Prostate gland (tissue), 2 donors: ENCODE data around the gene EGF. TPM values are rescaled to one million over a fixed set of nuclear protein-coding genes. Genes with fewer than 3 reads are reported as not detected.
"Not testable (repeated sequence)": the region's sequence is repeated elsewhere in the genome, so short reads cannot be mapped to it uniquely, and the experiment has no call there.

ENCODE experiments used
- DNase-seq: peaks from one replicate; pipeline ENCODE4 v3.0.0-alpha.2; 2019; ENCODE audit warnings: low spot score
- H3K27ac ChIP-seq, 2 donors: fragments of 200-600 bp; sonication (generic); 2 replicates each; pipeline ENCODE4 v1.5.1; 2017 to 2019
- H3K27me3 ChIP-seq: fragments of 200-600 bp; sonication (generic); replicated peaks from 2 replicates; pipeline ENCODE4 v1.5.1; 2019; ENCODE audit not compliant: insufficient read depth
- H3K36me3 ChIP-seq, 2 donors: fragments of 200-600 bp; sonication (generic); 1 replicate in 1 of 2; 2 replicates in 1 of 2; pipeline versions ENCODE4 v1.5.1 to v1.8.1; 2017 to 2019
- H3K4me1 ChIP-seq: fragments of 200-600 bp; sonication (generic); replicated peaks from 2 replicates; pipeline ENCODE4 v1.5.1; 2019
- H3K4me3 ChIP-seq, 2 donors: fragments of 200-600 bp; sonication (generic); 2 replicates each; pipeline ENCODE4 v1.5.1; 2017 to 2019
- H3K9me3 ChIP-seq: fragments of 200-600 bp; sonication (generic); 2 replicates; pipeline ENCODE4 v1.5.1; 2017
- POLR2A ChIP-seq: fragments of 450-650 bp; IDR thresholded peaks from one replicate; pipeline ENCODE4 v1.6.1; 2016; ENCODE audit warnings: antibody characterized with exemption, mild to moderate bottlenecking
- POLR2AphosphoS5 ChIP-seq: sonication (generic); formaldehyde crosslinking; IDR thresholded peaks from one replicate; pipeline ENCODE4 v1.6.1; 2017; ENCODE audit warnings: antibody characterized with exemption
- WGBS: methylation state at CpG from one replicate; pipeline ENCODE4 v1.1.5; 2018; 5-methylcytosine and 5-hydroxymethylcytosine counted together
- intact Hi-C: fragments of 100-400 bp; cut with DNase I; formaldehyde crosslinking; loops from one replicate; pipeline ENCODE4 v1.14.2; 2022
- total RNA-seq, 2 donors: library from RNA; depleted of rRNA; stranded (reverse); fragments of >200 nt; gene quantifications; one replicate each; pipeline ENCODE4 v1.1.0, GENCODE V29; 2016
- TF ChIP-seq, protein P1 (sequence below), 4 experiments: fragments of 200-600 bp in 2 of 4; fragments of 450-650 bp in 2 of 4; sonication (generic) in 2 of 4; IDR thresholded peaks; 1 replicate in 3 of 4; 2 replicates in 1 of 4; pipeline ENCODE4 v1.5.1; 2016 to 2019; ENCODE audit warnings: antibody characterized with exemption in 4 of 4, mild to moderate bottlenecking in 2 of 4, moderate library complexity in 2 of 4

Gene EGF
- total RNA-seq, 2 donors from 2014 or later, result 1.9 to 8.5 TPM

DNA sequence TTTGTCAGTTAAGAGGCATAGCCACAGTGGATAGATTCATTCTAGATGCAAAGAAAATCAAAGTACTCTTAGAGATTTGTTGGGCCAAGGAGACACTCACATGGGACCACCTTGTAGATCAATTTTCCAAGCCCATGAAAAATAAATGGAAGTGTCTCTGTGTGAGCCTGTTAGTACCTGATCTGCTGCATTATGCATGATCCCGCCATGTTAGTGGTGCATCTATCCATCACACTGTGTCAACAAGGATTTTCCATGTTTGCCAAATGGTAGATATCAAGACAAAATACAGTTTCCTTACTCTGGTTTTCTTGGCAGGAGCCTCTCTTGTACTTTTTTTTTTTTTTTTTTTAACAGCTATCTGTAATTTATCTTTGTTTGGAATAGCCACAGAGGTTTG lies 112.4 kb downstream of the EGF start:
- Histone ChIP-seq H3K4me3 (no peak overlapping the region), H3K9me3 (no peaks in the 10 kb centered on the region), H3K27ac (no peak overlapping the region), H3K36me3 (no peaks in the 10 kb centered on the region), H3K27me3 (no peaks in the 10 kb centered on the region), H3K4me1 (no peaks in the 10 kb centered on the region)
- 61% methylated on average over 1 of the region's 1 CpG for WGBS
- DNase-seq, result no peak
- intact Hi-C loops, result no loop called here
- TF ChIP-seq, protein P1, sequence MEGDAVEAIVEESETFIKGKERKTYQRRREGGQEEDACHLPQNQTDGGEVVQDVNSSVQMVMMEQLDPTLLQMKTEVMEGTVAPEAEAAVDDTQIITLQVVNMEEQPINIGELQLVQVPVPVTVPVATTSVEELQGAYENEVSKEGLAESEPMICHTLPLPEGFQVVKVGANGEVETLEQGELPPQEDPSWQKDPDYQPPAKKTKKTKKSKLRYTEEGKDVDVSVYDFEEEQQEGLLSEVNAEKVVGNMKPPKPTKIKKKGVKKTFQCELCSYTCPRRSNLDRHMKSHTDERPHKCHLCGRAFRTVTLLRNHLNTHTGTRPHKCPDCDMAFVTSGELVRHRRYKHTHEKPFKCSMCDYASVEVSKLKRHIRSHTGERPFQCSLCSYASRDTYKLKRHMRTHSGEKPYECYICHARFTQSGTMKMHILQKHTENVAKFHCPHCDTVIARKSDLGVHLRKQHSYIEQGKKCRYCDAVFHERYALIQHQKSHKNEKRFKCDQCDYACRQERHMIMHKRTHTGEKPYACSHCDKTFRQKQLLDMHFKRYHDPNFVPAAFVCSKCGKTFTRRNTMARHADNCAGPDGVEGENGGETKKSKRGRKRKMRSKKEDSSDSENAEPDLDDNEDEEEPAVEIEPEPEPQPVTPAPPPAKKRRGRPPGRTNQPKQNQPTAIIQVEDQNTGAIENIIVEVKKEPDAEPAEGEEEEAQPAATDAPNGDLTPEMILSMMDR (IDR thresholded peaks at IDR 0.05), result no peak
- TF ChIP-seq POLR2AphosphoS5, result no peak
- no peak for TF ChIP-seq POLR2A

DNA sequence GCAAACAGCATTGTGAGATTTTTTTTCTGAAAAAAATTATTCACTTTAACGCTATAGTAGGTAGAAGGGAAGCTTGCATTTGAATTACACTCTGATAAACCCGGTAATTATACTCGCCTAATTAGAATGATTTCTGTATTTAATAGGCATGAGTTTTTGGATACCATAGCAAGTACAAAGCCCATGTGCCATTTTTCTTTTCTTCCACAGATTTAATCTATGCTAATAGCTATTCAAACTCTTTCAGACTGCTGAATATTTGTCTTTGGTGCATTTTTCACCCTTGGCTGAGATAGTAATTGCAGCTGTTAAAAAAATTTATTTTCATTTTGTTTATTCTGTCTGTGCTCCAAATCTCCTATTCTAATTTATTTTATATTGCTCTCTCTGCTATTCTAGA lies 113.0 kb downstream of the EGF start:
- Histone ChIP-seq H3K9me3 (no peaks in the 10 kb centered on the region), H3K4me3 (no peak overlapping the region), H3K4me1 (no peaks in the 10 kb centered on the region), H3K27me3 (no peaks in the 10 kb centered on the region), H3K36me3 (no peaks in the 10 kb centered on the region), H3K27ac (no peak overlapping the region)
- no peak for TF ChIP-seq POLR2AphosphoS5
- TF ChIP-seq, protein P1 (IDR thresholded peaks at IDR 0.05), result no peak
- TF ChIP-seq POLR2A, result no peak
- WGBS, result 74% methylated on average over 3 of the region's 3 CpGs
- intact Hi-C loops, result no loop called here
- DNase-seq, result no peak

DNA sequence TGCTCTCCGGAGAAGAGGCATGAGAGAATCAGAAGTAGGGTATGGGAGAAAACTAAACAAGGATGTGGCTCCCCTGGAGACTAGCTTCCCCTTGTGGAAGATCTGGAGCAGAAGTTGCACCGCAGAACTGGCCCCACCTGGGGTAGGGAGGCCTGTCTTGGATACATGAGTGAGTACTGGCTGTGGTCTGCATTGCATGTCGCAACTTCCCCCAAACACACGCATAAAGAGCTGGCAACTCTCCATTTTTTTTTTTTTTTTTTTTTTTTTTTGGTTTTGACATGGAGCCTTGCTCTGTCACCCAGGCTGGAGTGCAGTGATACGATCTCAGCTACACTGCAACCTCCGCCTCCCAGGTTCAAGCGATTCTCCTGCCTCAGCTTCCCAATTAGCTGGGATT lies 119.9 kb downstream of the EGF start:
- TF ChIP-seq POLR2A (no peak), POLR2AphosphoS5 (no peak)
- TF ChIP-seq, protein P1 (IDR thresholded peaks at IDR 0.05), result no peak
- WGBS, result 86% methylated on average over 7 of the region's 7 CpGs
- DNase-seq, result no peak

DNA sequence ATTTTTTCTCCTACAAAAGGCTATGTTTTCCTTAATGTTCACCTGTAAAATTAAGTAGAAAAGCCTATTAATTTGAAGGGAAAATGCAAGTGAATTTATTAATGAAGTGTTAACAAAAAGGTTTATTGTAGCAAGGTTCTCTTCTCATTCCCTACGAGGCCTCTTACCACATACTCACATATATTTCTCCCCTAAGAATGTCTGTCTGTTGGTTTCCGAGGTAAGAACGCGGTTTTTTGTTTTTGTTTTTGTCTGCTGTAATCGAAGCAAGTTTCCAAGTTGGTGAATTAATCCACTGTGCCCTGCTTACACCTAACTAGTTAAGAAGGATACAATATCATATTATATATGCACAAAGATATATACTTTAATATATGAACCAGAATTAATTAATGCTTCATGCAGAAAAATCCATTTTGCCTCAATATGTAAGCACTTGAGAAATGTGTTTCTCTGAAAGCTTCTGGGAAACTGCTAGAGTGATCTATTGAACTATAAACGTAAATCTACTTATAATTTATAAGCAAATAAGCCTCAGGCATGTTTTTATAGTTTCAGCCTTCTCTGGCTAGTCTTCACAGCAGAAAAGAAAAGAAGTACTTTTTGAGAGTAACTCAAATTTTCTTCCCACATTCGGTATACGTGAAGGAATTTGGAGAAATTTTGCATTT lies 120.8 kb downstream of the EGF start:
- Histone ChIP-seq H3K27me3 (no peaks in the 10 kb centered on the region), H3K9me3 (no peaks in the 10 kb centered on the region), H3K4me3 (no peak overlapping the region), H3K4me1 (no peaks in the 10 kb centered on the region), H3K36me3 (no peaks in the 10 kb centered on the region), H3K27ac (no peak overlapping the region)
- no peak for TF ChIP-seq POLR2A
- TF ChIP-seq, protein P1 (IDR thresholded peaks at IDR 0.05), result no peak
- no peak for TF ChIP-seq POLR2AphosphoS5
- DNase-seq, result no peak
- WGBS, result 44% methylated on average over 8 of the region's 8 CpGs
- intact Hi-C loops, result no loop called here

More for the DNA sequence above, 119.9 kb downstream of the EGF start:
- intact Hi-C loops, result no loop called here
- no peaks in the 10 kb centered on the region for H3K4me1 ChIP-seq
- H3K27ac ChIP-seq, result no peak overlapping the region
- H3K27me3 ChIP-seq, result no peaks in the 10 kb centered on the region
- H3K9me3 ChIP-seq, result no peaks in the 10 kb centered on the region
- no peaks in the 10 kb centered on the region for H3K36me3 ChIP-seq
- H3K4me3 ChIP-seq, result no peak overlapping the region

DNA sequence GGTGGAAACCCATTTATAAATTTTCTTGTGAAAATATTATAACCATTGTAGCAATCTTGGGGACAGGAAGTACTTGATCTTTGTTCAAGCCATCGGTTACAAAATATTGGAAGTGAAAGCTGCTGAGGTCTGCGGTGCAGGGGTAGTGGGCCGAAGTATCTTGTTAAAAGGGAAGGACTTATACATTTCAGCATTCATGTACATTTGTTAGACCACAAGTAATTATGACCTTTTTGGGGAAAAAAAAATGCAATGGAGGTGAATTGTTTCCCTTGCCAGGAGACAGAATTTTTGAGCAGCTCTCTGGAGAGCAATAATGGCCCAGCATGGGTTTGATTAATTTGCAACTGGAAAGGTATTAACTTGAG lies 121.3 kb downstream of the EGF start:
- intact Hi-C loops, result no loop called here
- Histone ChIP-seq H3K36me3 (no peaks in the 10 kb centered on the region), H3K27me3 (no peaks in the 10 kb centered on the region), H3K4me1 (no peaks in the 10 kb centered on the region), H3K4me3 (no peak overlapping the region), H3K9me3 (no peaks in the 10 kb centered on the region), H3K27ac (no peak overlapping the region)
- TF ChIP-seq POLR2AphosphoS5 (no peak), POLR2A (no peak)
- TF ChIP-seq, protein P1 (IDR thresholded peaks at IDR 0.05), result no peak
- DNase-seq, result no peak
- WGBS, result 66% methylated on average over 3 of the region's 3 CpGs

DNA sequence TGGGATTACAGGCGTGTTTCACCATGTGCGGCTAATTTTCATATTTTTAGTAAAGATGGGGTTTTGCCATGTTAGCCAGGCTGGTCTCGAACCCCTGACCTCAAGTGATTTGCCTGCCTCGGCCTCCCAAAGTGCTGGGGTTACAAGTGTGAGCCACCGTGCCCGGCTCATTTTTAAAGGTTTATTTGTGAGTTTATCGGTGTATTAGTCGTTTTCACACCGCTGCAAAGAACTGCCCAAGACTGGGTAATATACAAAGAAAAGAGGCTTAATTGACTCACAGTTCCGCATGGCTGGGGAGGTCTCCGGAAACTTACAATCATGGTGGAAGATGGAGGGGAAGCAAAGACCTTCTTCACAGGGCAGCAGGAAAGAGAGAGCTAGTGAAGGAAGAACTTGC lies 126.5 kb downstream of the EGF start:
- H3K4me1 ChIP-seq, H3K9me3 ChIP-seq, H3K27me3 ChIP-seq, H3K4me3 ChIP-seq, H3K27ac ChIP-seq, H3K36me3 ChIP-seq, DNase-seq, intact Hi-C loops: not testable (repeated sequence)
- WGBS, result 94% methylated on average over 11 of the region's 11 CpGs
